NCI-H1092 (cell line): ENCODE results near the gene HLA-DOA.

Experiments
- DNase-seq: peaks from one replicate; lab custom pipeline; 2025; lab: John Stamatoyannopoulos, UW

The HLA-DOA gene

GRCh38 chr6:32977953-32978324, 31.5 kb downstream of the HLA-DOA start:
- DNase-seq: no peak

- no peak for DNase-seq
Observed at GRCh38 chr6:32977272-32977952, 32.0 kb downstream of the HLA-DOA start.

- DNase-seq: no peak
Observed at GRCh38 chr6:32976334-32977069, 32.9 kb downstream of the HLA-DOA start.

GRCh38 chr6:32975886-32976285, 33.5 kb downstream of the HLA-DOA start:
- DNase-seq: no peak

- DNase-seq: no peak
Observed at GRCh38 chr6:32974541-32975308, 34.7 kb downstream of the HLA-DOA start.

- DNase-seq: no peak
Observed at GRCh38 chr6:32974016-32974333, 35.4 kb downstream of the HLA-DOA start.

GRCh38 chr6:32973144-32974015, 36.0 kb downstream of the HLA-DOA start:
- DNase-seq: peak; percentile 60

- DNase-seq: no peak
Observed at GRCh38 chr6:32972353-32973143, 36.8 kb downstream of the HLA-DOA start.

GRCh38 chr6:32971581-32972352, 37.6 kb downstream of the HLA-DOA start:
- peak; percentile 98 for DNase-seq

- no peak for DNase-seq
Observed at GRCh38 chr6:32971242-32971580, 38.2 kb downstream of the HLA-DOA start.

- peak; percentile 40 for DNase-seq
Observed at GRCh38 chr6:32970413-32971241, 38.8 kb downstream of the HLA-DOA start.

- peak; percentile 44 for DNase-seq
Observed at GRCh38 chr6:32969685-32970412, 39.5 kb downstream of the HLA-DOA start.

GRCh38 chr6:32968867-32969684, 40.3 kb downstream of the HLA-DOA start:
- peak; percentile 65 for DNase-seq

GRCh38 chr6:32968093-32968866, 41.1 kb downstream of the HLA-DOA start, which contains the start of gene BRD2:
TSS of gene BRD2 (plus strand) at chr6:32968594. CDS start at chr6:32972899, 4,305 bp downstream.
- peak; percentile 90 for DNase-seq

- DNase-seq: no peak
Observed at GRCh38 chr6:32967151-32968091, 42.0 kb downstream of the HLA-DOA start.

GRCh38 chr6:32964776-32965175, 44.6 kb downstream of the HLA-DOA start:
- no peak for DNase-seq
